Measurements from ENCODE around the gene JAKMIP2. TPM values are rescaled to one million over a fixed set of nuclear protein-coding genes. Genes with fewer than 3 reads are reported as not detected.
"Not testable (repeated sequence)": the region's sequence is repeated elsewhere in the genome, so short reads cannot be mapped to it uniquely, and the experiment has no call there.

Gene JAKMIP2
- total RNA-seq, 1 donor from 2014 or later = not detected

GRCh38 chr5:147643142-147643541 lies 139.4 kb downstream of the JAKMIP2 start:
- DNase-seq (ENCODE audit: low read depth) (peak; percentile 92), FAIRE-seq (no peak)
- H3K27me3 ChIP-seq (ENCODE audit: control insufficient read depth, insufficient read depth, low read length) = no peaks in the 10 kb centered on the region
- H3K4me3 ChIP-seq (ENCODE audit: low read depth, low read length) = no peak overlapping the region
- TF ChIP-seq CTCF (IDR thresholded peaks at IDR 0.05; ENCODE audit: insufficient read depth, low read length, severe bottlenecking) = no peak
- no peaks in the 10 kb centered on the region for H3K36me3 ChIP-seq (ENCODE audit: control insufficient read depth, insufficient read depth, low read length)

- no peaks in the 10 kb centered on the region for H3K27me3 ChIP-seq (ENCODE audit: control insufficient read depth, insufficient read depth, low read length)
- H3K36me3 ChIP-seq (ENCODE audit: control insufficient read depth, insufficient read depth, low read length) = no peaks in the 10 kb centered on the region
- FAIRE-seq (no peak), DNase-seq (ENCODE audit: low read depth) (peak; percentile 73)
- no peak overlapping the region for H3K4me3 ChIP-seq (ENCODE audit: low read depth, low read length)
- TF ChIP-seq CTCF (IDR thresholded peaks at IDR 0.05; ENCODE audit: insufficient read depth, low read length, severe bottlenecking) = no peak
Measured at GRCh38 chr5:147642666-147643065, 139.9 kb downstream of the JAKMIP2 start.

- DNase-seq (ENCODE audit: low read depth) (no peak), FAIRE-seq (no peak)
- no peak overlapping the region for H3K4me3 ChIP-seq (ENCODE audit: low read depth, low read length)
- no peaks in the 10 kb centered on the region for H3K27me3 ChIP-seq (ENCODE audit: control insufficient read depth, insufficient read depth, low read length)
- H3K36me3 ChIP-seq (ENCODE audit: control insufficient read depth, insufficient read depth, low read length) = no peaks in the 10 kb centered on the region
- TF ChIP-seq CTCF (IDR thresholded peaks at IDR 0.05; ENCODE audit: insufficient read depth, low read length, severe bottlenecking) = no peak
Measured at GRCh38 chr5:147639321-147639720, 143.2 kb downstream of the JAKMIP2 start.

DNA sequence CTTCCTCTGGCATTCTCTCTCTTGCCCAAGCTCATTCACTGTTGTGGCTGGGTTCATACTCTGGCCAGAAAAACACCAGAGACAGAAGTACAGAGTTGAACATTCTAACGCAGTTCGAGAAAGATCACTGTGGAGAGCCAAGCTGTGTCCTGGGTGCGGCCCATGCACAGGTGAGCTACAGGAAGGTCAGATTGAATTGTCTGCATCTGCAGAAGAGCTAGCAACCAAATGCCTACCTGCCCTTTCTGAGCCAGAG lies 145.9 kb downstream of the JAKMIP2 start:
- Histone ChIP-seq H3K36me3 (ENCODE audit: control insufficient read depth, insufficient read depth, low read length) (no peaks in the 10 kb centered on the region), H3K27me3 (ENCODE audit: control insufficient read depth, insufficient read depth, low read length) (no peaks in the 10 kb centered on the region), H3K4me3 (ENCODE audit: low read depth, low read length) (no peak overlapping the region)
- no peak for DNase-seq (ENCODE audit: low read depth)
- FAIRE-seq = no peak
- TF ChIP-seq CTCF (IDR thresholded peaks at IDR 0.05; ENCODE audit: insufficient read depth, low read length, severe bottlenecking) = no peak

DNA sequence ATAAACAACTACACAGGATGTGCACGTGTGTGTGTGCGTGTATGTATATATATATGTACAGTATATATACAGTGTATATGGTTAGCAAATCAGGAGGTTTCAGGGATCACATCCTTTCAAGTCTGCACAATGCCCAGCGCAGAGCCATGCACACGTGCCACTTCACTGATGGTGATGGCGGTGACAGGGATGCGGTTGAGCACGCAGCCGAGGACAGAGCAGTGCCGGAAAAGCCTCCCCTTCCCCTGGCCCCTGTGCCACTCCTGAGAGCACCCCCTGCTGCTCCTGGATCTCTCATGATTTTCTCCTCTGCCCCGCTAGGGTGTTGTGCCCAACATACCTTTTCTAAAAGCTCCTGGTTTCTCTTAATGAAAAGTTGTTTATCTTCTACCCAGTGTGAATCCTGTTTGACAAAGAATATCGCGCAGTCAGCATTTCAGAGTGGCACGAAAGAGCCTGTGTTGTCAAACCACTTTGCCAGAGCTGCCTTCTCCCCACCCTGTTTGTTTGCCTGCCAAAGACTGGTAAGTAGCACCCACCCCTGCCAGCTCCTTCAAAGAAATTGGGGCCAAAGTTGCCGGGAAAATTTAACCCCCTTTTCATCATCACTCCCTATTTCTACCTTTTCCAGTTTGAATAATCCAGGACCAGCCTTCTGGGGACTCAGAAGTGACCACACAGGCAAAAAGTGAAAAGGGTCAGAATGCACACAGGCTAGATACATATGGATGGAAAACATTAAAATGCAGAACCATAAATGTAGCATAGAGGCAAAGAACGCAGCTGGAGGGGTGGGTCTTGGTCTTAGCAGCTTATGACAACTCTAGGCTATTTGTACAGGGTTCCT lies 146.4 kb downstream of the JAKMIP2 start:
- no peak for FAIRE-seq

GRCh38 chr5:147635439-147635838 lies 147.1 kb downstream of the JAKMIP2 start:
- not testable (repeated sequence) for H3K27me3 ChIP-seq (ENCODE audit: control insufficient read depth, insufficient read depth, low read length); H3K36me3 ChIP-seq (ENCODE audit: control insufficient read depth, insufficient read depth, low read length); H3K4me3 ChIP-seq (ENCODE audit: low read depth, low read length); FAIRE-seq; DNase-seq (ENCODE audit: low read depth)

More for the DNA sequence above, 146.4 kb downstream of the JAKMIP2 start:
- H3K36me3 ChIP-seq (ENCODE audit: control insufficient read depth, insufficient read depth, low read length) = no peaks in the 10 kb centered on the region
- no peak for TF ChIP-seq CTCF (IDR thresholded peaks at IDR 0.05; ENCODE audit: insufficient read depth, low read length, severe bottlenecking)
- H3K27me3 ChIP-seq (ENCODE audit: control insufficient read depth, insufficient read depth, low read length) = no peaks in the 10 kb centered on the region
- no peak overlapping the region for H3K4me3 ChIP-seq (ENCODE audit: low read depth, low read length)
- no peak for DNase-seq (ENCODE audit: low read depth)

Measured in bronchial epithelial cell (primary cell).